Tongue (tissue), 2 donors: ENCODE data around the gene CHAT. TPM values are rescaled to one million over a fixed set of nuclear protein-coding genes. Genes with fewer than 3 reads are reported as not detected.
"Not testable (repeated sequence)": the region's sequence is repeated elsewhere in the genome, so short reads cannot be mapped to it uniquely, and the experiment has no call there.

ENCODE experiments used
- DNase-seq: peaks from one replicate; pipeline ENCODE4 v3.0.0-alpha.2; 2015
- total RNA-seq: library from RNA; depleted of rRNA; stranded (reverse); fragments of >200 nt; gene quantifications from one replicate; pipeline ENCODE4 v1.2.3, GENCODE V29; 2014

The CHAT gene
- total RNA-seq, 1 donor from 2014 or later, result not detected

- no peak for DNase-seq
These were observed 39.6 kb downstream of the CHAT start for GRCh38 chr10:49653273-49653929.

GRCh38 chr10:49654036-49654693, 40.3 kb downstream of the CHAT start:
- DNase-seq, result no peak

GRCh38 chr10:49655099-49655498, 41.3 kb downstream of the CHAT start:
- no peak for DNase-seq

GRCh38 chr10:49656845-49657493, 43.1 kb downstream of the CHAT start:
- DNase-seq, result no peak

GRCh38 chr10:49657606-49658005, 43.8 kb downstream of the CHAT start:
- DNase-seq, result no peak

GRCh38 chr10:49661140-49661856, 47.5 kb downstream of the CHAT start:
- no peak for DNase-seq

GRCh38 chr10:49662169-49662830, 48.5 kb downstream of the CHAT start:
- DNase-seq, result no peak

GRCh38 chr10:49663596-49663995, 49.8 kb downstream of the CHAT start:
- no peak for DNase-seq

- no peak for DNase-seq
These were observed 50.4 kb downstream of the CHAT start for GRCh38 chr10:49664006-49664841.

- DNase-seq, result no peak
These were observed 51.1 kb downstream of the CHAT start for GRCh38 chr10:49664842-49665355.

GRCh38 chr10:49666054-49666615, 52.3 kb downstream of the CHAT start:
- DNase-seq, result no peak

- DNase-seq, result no peak
These were observed 52.8 kb downstream of the CHAT start for GRCh38 chr10:49666685-49667084.

- DNase-seq, result no peak
These were observed 54.2 kb downstream of the CHAT start for GRCh38 chr10:49667991-49668390.

- DNase-seq, result no peak
These were observed 54.8 kb downstream of the CHAT start for GRCh38 chr10:49668684-49669083.

- no peak for DNase-seq
These were observed 65.1 kb downstream of the CHAT start for GRCh38 chr10:49678827-49679479.

- peak; percentile 49 for DNase-seq
These were observed 65.7 kb downstream of the CHAT start, which contains the start of gene C10orf53 for GRCh38 chr10:49679480-49679893. Gene C10orf53, plus strand, starts transcription at chr10:49679651. Its CDS starts 47 bp downstream, at chr10:49679698.

GRCh38 chr10:49682449-49682848, 68.6 kb downstream of the CHAT start:
- DNase-seq, result not testable (repeated sequence)

- DNase-seq, result no peak
These were observed 69.0 kb downstream of the CHAT start for GRCh38 chr10:49682879-49683278.

GRCh38 chr10:49686651-49687050, 72.8 kb downstream of the CHAT start:
- DNase-seq, result no peak

- DNase-seq, result no peak
These were observed 74.5 kb downstream of the CHAT start for GRCh38 chr10:49688261-49688846.
